ENCODE results near the gene CREB3L1. TPM values are rescaled to one million over a fixed set of nuclear protein-coding genes. Genes with fewer than 3 reads are reported as not detected.

CREB3L1 gene
- total and polyA plus RNA-seq, 2 of the 13 experiments (the other 11 are each of a cell fraction or from before 2014, with no cell fraction given), result not detected

GRCh38 chr11:46249103-46249937 lies 28.1 kb upstream of the CREB3L1 start:
- intact Hi-C loops (cut with micrococcal nuclease; ENCODE audit: unreplicated experiment), result no loop called here

GRCh38 chr11:46249938-46250744 lies 27.3 kb upstream of the CREB3L1 start:
- Histone ChIP-seq H3K9ac (ENCODE audit: insufficient read depth, low read depth, low read length) (no peak overlapping the region), H3K27ac (ENCODE audit: extremely low read length, insufficient read depth, low read length) (no peak overlapping the region), H3K4me2 (ENCODE audit: low read depth, low read length) (no peak overlapping the region), H3K4me3 (replicated peaks in 1 of 3; ENCODE audit: insufficient read depth in 1 of 3, low read depth in 2 of 3, low read length in 3 of 3) (no peak overlapping the region), H3K27me3 (ENCODE audit: control insufficient read depth in 1 of 2, insufficient read depth in 2 of 2, low read length in 2 of 2) (peaks cover 9 to 31% of the 10 kb centered on the region in 2 experiments; a peak in 3 of 5 replicates), H3K36me3 (replicated peaks in 1 of 2; ENCODE audit: control insufficient read depth in 1 of 2, insufficient read depth in 2 of 2, low read length in 2 of 2) (no peaks in the 10 kb centered on the region), H3K79me2 (ENCODE audit: insufficient read depth, low read length) (no peaks in the 10 kb centered on the region), H4K20me1 (ENCODE audit: insufficient read depth, low read length) (no peaks in the 10 kb centered on the region), H3K4me1 (ENCODE audit: insufficient read depth, low read length) (peaks cover 57% of the 10 kb centered on the region), H2AFZ (ENCODE audit: low read length) (no peak overlapping the region), H3K9me3 (ENCODE audit: low read length) (no peaks in the 10 kb centered on the region)
- intact Hi-C loops (cut with micrococcal nuclease; ENCODE audit: unreplicated experiment), result no loop called here
- FAIRE-seq (no peak), ATAC-seq (no peak), DNase-seq (ENCODE audit: low spot score) (no peak)
- in situ Hi-C loops (cut with HindIII; ENCODE audit: extremely low pct_ligation_motif_present, low pct_unique_long_range_greater_than_20kb), result loop anchor here (5.0 kb wide), 1 partner anchor 47 kb away; no protein-coding TSS in a partner anchor
- BruUV-seq (replicated peaks), result no TSS peak
- ChIA-PET CTCF (ENCODE audit: low intra/inter-chr PET ratio, low total read pairs) (interaction anchor here (1.0 kb wide), 1 partner anchor 11 kb away, joined by 3 read pairs; no protein-coding TSS in a partner anchor), POLR2A (no interaction called here)
- 59% methylated on average over 4 of the region's 4 CpGs for WGBS (ENCODE audit: low lambda C conversion rate)
- TF ChIP-seq ZMAT3 (CRISPR knock-in tag; conservative IDR thresholded peaks at IDR 0.05) (no peak), CREB1 (IDR thresholded peaks at IDR 0.05) (no peak), CREB1 (CRISPR knock-in tag; IDR thresholded peaks at IDR 0.05) (no peak), PCBP1 (IDR thresholded peaks at IDR 0.05; ENCODE audit: borderline replicate concordance, low read depth, low read length) (no peak), E2F5 (CRISPR knock-in tag; conservative IDR thresholded peaks at IDR 0.05) (no peak), ZNF33A (CRISPR knock-in tag; IDR thresholded peaks at IDR 0.05; ENCODE audit: borderline replicate concordance) (no peak), ZBTB38 (CRISPR knock-in tag; IDR thresholded peaks at IDR 0.05) (no peak), KAT7 (CRISPR knock-in tag; IDR thresholded peaks at IDR 0.05; ENCODE audit: borderline replicate concordance) (no peak), JUND (CRISPR knock-in tag; IDR thresholded peaks at IDR 0.05) (no peak), ZNF704 (CRISPR knock-in tag; IDR thresholded peaks at IDR 0.05; ENCODE audit: borderline replicate concordance) (no peak)

More at GRCh38 chr11:46249103-46249937, 28.1 kb upstream of the CREB3L1 start:
- ATAC-seq, result no peak
- WGBS (ENCODE audit: low lambda C conversion rate), result 10% methylated on average over 8 of the region's 8 CpGs
- ChIA-PET CTCF (ENCODE audit: low intra/inter-chr PET ratio, low total read pairs) (interaction anchor here (0.7 to 3.0 kb wide), 3 partner anchors 10 to 65 kb away, joined by 3 to 57 read pairs (median 3); no protein-coding TSS in a partner anchor), POLR2A (no interaction called here)
- H2AFZ ChIP-seq (ENCODE audit: low read length), result no peak overlapping the region
- peaks cover 9 to 31% of the 10 kb centered on the region in 2 experiments; a peak in 3 of 5 replicates for H3K27me3 ChIP-seq (ENCODE audit: control insufficient read depth in 1 of 2, insufficient read depth in 2 of 2, low read length in 2 of 2)
- no peak for DNase-seq (ENCODE audit: low spot score)
- no peaks in the 10 kb centered on the region for H3K9me3 ChIP-seq (ENCODE audit: low read length)
- no peaks in the 10 kb centered on the region for H3K79me2 ChIP-seq (ENCODE audit: insufficient read depth, low read length)
- no TSS peak for BruUV-seq (replicated peaks)
- peaks cover 58% of the 10 kb centered on the region for H3K4me1 ChIP-seq (ENCODE audit: insufficient read depth, low read length)
- H3K4me2 ChIP-seq (ENCODE audit: low read depth, low read length), result peak overlapping the region; percentile 25; the same call in 1 of the 2 replicates
- in situ Hi-C loops (cut with HindIII; ENCODE audit: extremely low pct_ligation_motif_present, low pct_unique_long_range_greater_than_20kb), result no loop called here
- H3K9ac ChIP-seq (ENCODE audit: insufficient read depth, low read depth, low read length), result no peak overlapping the region
- H3K36me3 ChIP-seq (replicated peaks in 1 of 2; ENCODE audit: control insufficient read depth in 1 of 2, insufficient read depth in 2 of 2, low read length in 2 of 2), result no peaks in the 10 kb centered on the region
- no peak overlapping the region for H3K4me3 ChIP-seq (replicated peaks in 1 of 3; ENCODE audit: insufficient read depth in 1 of 3, low read depth in 2 of 3, low read length in 3 of 3)
- no peak for FAIRE-seq
- TF ChIP-seq THAP11 (CRISPR knock-in tag; IDR thresholded peaks at IDR 0.05) (peak; percentile 94), ZNF530 (CRISPR knock-in tag; IDR thresholded peaks at IDR 0.05; ENCODE audit: low read depth) (no peak), ZNF101 (CRISPR knock-in tag; IDR thresholded peaks at IDR 0.05; ENCODE audit: borderline replicate concordance, low read depth) (no peak), ZNF143 (CRISPR knock-in tag; IDR thresholded peaks at IDR 0.05) (peak; percentile 83), ZFP41 (CRISPR knock-in tag; IDR thresholded peaks at IDR 0.05; ENCODE audit: borderline replicate concordance) (no peak)
- no peak overlapping the region for H3K27ac ChIP-seq (ENCODE audit: extremely low read length, insufficient read depth, low read length)
- H4K20me1 ChIP-seq (ENCODE audit: insufficient read depth, low read length), result no peaks in the 10 kb centered on the region
